ENCODE data around the gene TRAPPC2B.

The TRAPPC2B gene

GRCh38 chr19:57403737-57404563 is 40.6 kb downstream of the TRAPPC2B start:
- TF ChIP-seq CTCF (IDR thresholded peaks at IDR 0.05; ENCODE audit: low read depth, low read length, poor library complexity, severe bottlenecking) = no peak
- no peak for TF ChIP-seq EZH2phosphoT487 (IDR thresholded peaks at IDR 0.05; ENCODE audit: borderline replicate concordance, low read length)
- Histone ChIP-seq H3K36me3 (ENCODE audit: control insufficient read depth, low read length) (no peaks in the 10 kb centered on the region), H3K9me2 (replicated peaks; ENCODE audit: control insufficient read depth, low read length) (no peaks in the 10 kb centered on the region), H3K4me3 (ENCODE audit: low read length) (no peak overlapping the region), H4K20me1 (ENCODE audit: control insufficient read depth, insufficient read depth, low read depth, low read length) (no peaks in the 10 kb centered on the region), H3F3A (ENCODE audit: control insufficient read depth, insufficient read depth) (no peaks in the 10 kb centered on the region), H3K27me3 (ENCODE audit: control insufficient read depth, low read length) (no peaks in the 10 kb centered on the region), H3K9me3 (ENCODE audit: control insufficient read depth, insufficient read depth, low read length) (peaks cover 40% of the 10 kb centered on the region), H3K27ac (ENCODE audit: low read depth, low read length) (no peak overlapping the region), H3K4me2 (ENCODE audit: low read length) (no peak overlapping the region), H3K79me2 (ENCODE audit: control insufficient read depth, low read length) (no peaks in the 10 kb centered on the region), H3K4me1 (ENCODE audit: control insufficient read depth, low read length) (no peaks in the 10 kb centered on the region)

- Histone ChIP-seq H3F3A (ENCODE audit: control insufficient read depth, insufficient read depth) (no peaks in the 10 kb centered on the region), H3K9me2 (replicated peaks; ENCODE audit: control insufficient read depth, low read length) (no peaks in the 10 kb centered on the region), H3K27ac (ENCODE audit: low read depth, low read length) (no peak overlapping the region), H3K4me3 (ENCODE audit: low read length) (no peak overlapping the region), H3K4me2 (ENCODE audit: low read length) (no peak overlapping the region), H3K4me1 (ENCODE audit: control insufficient read depth, low read length) (peaks cover 6% of the 10 kb centered on the region), H4K20me1 (ENCODE audit: control insufficient read depth, insufficient read depth, low read depth, low read length) (no peaks in the 10 kb centered on the region), H3K36me3 (ENCODE audit: control insufficient read depth, low read length) (no peaks in the 10 kb centered on the region), H3K27me3 (ENCODE audit: control insufficient read depth, low read length) (no peaks in the 10 kb centered on the region), H3K79me2 (ENCODE audit: control insufficient read depth, low read length) (peaks cover 4% of the 10 kb centered on the region), H3K9me3 (ENCODE audit: control insufficient read depth, insufficient read depth, low read length) (peaks cover 39% of the 10 kb centered on the region)
- TF ChIP-seq CTCF (IDR thresholded peaks at IDR 0.05; ENCODE audit: low read depth, low read length, poor library complexity, severe bottlenecking) (peak; percentile 69), EZH2phosphoT487 (IDR thresholded peaks at IDR 0.05; ENCODE audit: borderline replicate concordance, low read length) (no peak)
These were observed 43.3 kb downstream of the TRAPPC2B start for GRCh38 chr19:57406516-57407123.

- Histone ChIP-seq H3K4me2 (ENCODE audit: low read length) (peak within 1 kb of the TSS; percentile 83), H4K20me1 (ENCODE audit: control insufficient read depth, insufficient read depth, low read depth, low read length) (no peaks in the 10 kb centered on the region), H3K9me2 (replicated peaks; ENCODE audit: control insufficient read depth, low read length) (no peaks in the 10 kb centered on the region), H3K4me3 (ENCODE audit: low read length) (peak within 1 kb of the TSS; percentile 94), H3K36me3 (ENCODE audit: control insufficient read depth, low read length) (peaks cover 5% of the 10 kb centered on the region), H3K4me1 (ENCODE audit: control insufficient read depth, low read length) (peaks cover 12% of the 10 kb centered on the region), H3K27ac (ENCODE audit: low read depth, low read length) (no peak within 1 kb of the TSS), H3K79me2 (ENCODE audit: control insufficient read depth, low read length) (peaks cover 7% of the 10 kb centered on the region), H3K9me3 (ENCODE audit: control insufficient read depth, insufficient read depth, low read length) (peaks cover 12% of the 10 kb centered on the region; the same call in 1 of the 2 replicates), H3F3A (ENCODE audit: control insufficient read depth, insufficient read depth) (no peaks in the 10 kb centered on the region), H3K27me3 (ENCODE audit: control insufficient read depth, low read length) (no peaks in the 10 kb centered on the region)
- TF ChIP-seq EZH2phosphoT487 (IDR thresholded peaks at IDR 0.05; ENCODE audit: borderline replicate concordance, low read length) = no peak
- TF ChIP-seq CTCF (IDR thresholded peaks at IDR 0.05; ENCODE audit: low read depth, low read length, poor library complexity, severe bottlenecking) = no peak
These were observed 47.7 kb downstream of the TRAPPC2B start, which contains the start of gene ZNF17 for GRCh38 chr19:57410877-57411671. ZNF17 (plus strand) TSS chr19:57411161; CDS start chr19:57413616, 2,455 bp downstream.

Measured in DOHH2 (cell line).